Upper lobe of left lung (tissue), 4 donors: Measurements from ENCODE around the gene KSR2.

ENCODE experiments used
- CTCF ChIP-seq, 6 experiments: fragments of 450-650 bp in 4 of 6; fragments of 200-600 bp in 2 of 6; sonication (generic) in 2 of 6; IDR thresholded peaks; one replicate each; pipeline ENCODE4 v1.5.1; 2016 to 2019; ENCODE audit warnings: antibody characterized with exemption in 6 of 6
- EP300 ChIP-seq, 4 donors: sonication (generic); formaldehyde crosslinking; IDR thresholded peaks; one replicate each; pipeline ENCODE4 v1.5.1; 2017; ENCODE audit warnings: antibody characterized with exemption in 4 of 4, control low read depth in 2 of 4
- POLR2A ChIP-seq, 4 donors: fragments of 450-650 bp; IDR thresholded peaks; one replicate each; pipeline ENCODE4 v1.5.1; 2016 to 2017; ENCODE audit warnings: antibody characterized with exemption in 4 of 4, mild to moderate bottlenecking in 2 of 4
- POLR2AphosphoS5 ChIP-seq, 2 donors: sonication (generic); formaldehyde crosslinking; IDR thresholded peaks; one replicate each; pipeline ENCODE4 v1.5.1; 2017; ENCODE audit warnings: antibody characterized with exemption in 2 of 2

GRCh38 chr12:117514016-117514415 lies 454.8 kb downstream of the KSR2 start:
- TF ChIP-seq CTCF (IDR thresholded peaks at IDR 0.05) = no peak
- TF ChIP-seq EP300 (IDR thresholded peaks at IDR 0.05) = no peak
- no peak for TF ChIP-seq POLR2A (IDR thresholded peaks at IDR 0.05)
- no peak for TF ChIP-seq POLR2AphosphoS5 (IDR thresholded peaks at IDR 0.05)
